SK-N-MC (cell line): ENCODE data around the gene FBXO10.
"Not testable (repeated sequence)": the region's sequence is repeated elsewhere in the genome, so short reads cannot be mapped to it uniquely, and the experiment has no call there.

Experiments used
- DNase-seq: peaks from one replicate; pipeline ENCODE4 v3.0.0-alpha.2; 2011; ENCODE audit warnings: low read depth, low spot score
- H3K27ac ChIP-seq: fragments of 200-600 bp; sonication (generic); 2 replicates; pipeline ENCODE4 v1.5.1; 2016; ENCODE audit warnings: mixed run types
- H3K36me3 ChIP-seq: fragments of 200-600 bp; sonication (generic); 2 replicates; pipeline ENCODE4 v1.6.1; 2017; ENCODE audit warnings: antibody characterized with exemption, low read length, mixed read lengths; ENCODE audit not compliant: insufficient read depth
- H3K4me3 ChIP-seq: fragments of 200-600 bp; sonication (generic); 2 replicates; pipeline ENCODE4 v1.5.1; 2016
- H3K9ac ChIP-seq: fragments of 200-600 bp; sonication (generic); 2 replicates; pipeline ENCODE4 v1.8.0; 2017; ENCODE audit warnings: mixed run types, mixed read lengths; ENCODE audit not compliant: insufficient read length
- H3K9me3 ChIP-seq: fragments of 200-600 bp; sonication (generic); 2 replicates; pipeline ENCODE4 v1.6.1; 2017; ENCODE audit warnings: low read depth, mild to moderate bottlenecking, antibody characterized with exemption, low read length, moderate library complexity, mixed read lengths
- EZH2 ChIP-seq: fragments of 200-600 bp; sonication (generic); IDR thresholded peaks from one replicate; pipeline ENCODE4 v1.6.1; 2017; ENCODE audit warnings: antibody characterized with exemption
- FOXP2 ChIP-seq: optimal IDR thresholded peaks from 2 replicates; pipeline ENCODE3; 2011; ENCODE audit warnings: mild to moderate bottlenecking, moderate library complexity; ENCODE audit not compliant: insufficient read depth; ENCODE audit errors: extremely low read length, control extremely low read depth
- POLR2AphosphoS5 ChIP-seq: IDR thresholded peaks from 2 replicates; pipeline ENCODE4 v1.6.1; 2012; ENCODE audit warnings: mild to moderate bottlenecking, low read depth, low read length, borderline replicate concordance

The FBXO10 gene

DNA sequence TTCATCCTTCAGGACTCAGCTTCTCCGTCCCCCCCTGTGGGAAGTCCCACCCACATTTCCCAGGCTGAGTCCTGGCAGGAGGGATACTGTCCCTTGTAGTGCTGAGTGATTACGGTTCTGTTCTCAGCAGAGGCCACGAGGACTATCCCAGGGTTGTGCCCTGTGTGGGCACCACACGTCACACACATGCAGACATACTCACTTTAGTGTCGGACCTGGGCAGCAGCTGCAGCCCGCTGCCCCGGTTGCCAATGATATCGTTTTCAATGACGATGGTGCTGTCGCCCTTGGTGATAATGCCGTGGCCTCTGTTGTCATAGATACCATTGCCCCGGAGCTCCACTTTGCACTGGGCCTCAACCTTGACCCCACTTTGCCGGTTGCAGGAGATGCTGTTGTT is 58.3 kb downstream of the FBXO10 start:
- no peak overlapping the region for H3K27ac ChIP-seq
- TF ChIP-seq EZH2: no peak
- TF ChIP-seq FOXP2: no peak
- TF ChIP-seq POLR2AphosphoS5: no peak
- peaks cover 12% of the 10 kb centered on the region; the same call in 1 of the 2 replicates for H3K36me3 ChIP-seq
- DNase-seq: no peak
- H3K9ac ChIP-seq: no peak overlapping the region
- H3K4me3 ChIP-seq: no peak overlapping the region
- H3K9me3 ChIP-seq: no peaks in the 10 kb centered on the region

DNA sequence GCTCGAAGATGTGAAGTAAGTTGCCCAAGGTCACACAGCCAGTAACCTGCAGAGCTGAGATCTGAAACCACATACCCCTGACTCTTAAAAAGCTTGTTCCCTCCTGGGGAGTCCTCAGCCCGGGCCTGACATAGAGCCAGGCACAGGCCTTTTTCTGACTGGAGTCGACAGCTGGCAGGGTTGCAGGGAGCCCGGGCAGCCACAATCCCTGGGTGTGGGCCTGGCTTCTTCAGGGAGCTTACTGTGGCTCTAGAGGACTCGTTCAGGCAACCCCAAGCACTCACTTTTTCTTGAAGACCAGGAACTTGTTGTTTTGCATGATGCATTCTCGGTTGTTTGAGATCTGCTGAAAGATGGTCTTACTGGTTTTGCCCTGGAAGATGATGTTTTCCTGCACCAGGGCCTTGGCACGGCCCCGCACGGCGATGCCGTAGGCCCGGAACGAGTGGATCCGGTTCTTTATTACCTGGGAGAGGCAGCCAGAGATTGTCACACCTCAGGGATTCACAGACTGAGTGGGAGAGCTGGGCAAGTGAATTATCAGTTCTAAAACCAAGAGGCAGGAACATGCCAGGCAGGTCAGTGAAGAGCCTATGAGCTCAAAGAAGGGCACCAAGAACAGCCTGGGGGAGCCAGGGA is 60.4 kb downstream of the FBXO10 start:
- Histone ChIP-seq H3K9ac (no peak overlapping the region), H3K27ac (no peak overlapping the region), H3K9me3 (no peaks in the 10 kb centered on the region), H3K4me3 (no peak overlapping the region), H3K36me3 (peaks cover 5% of the 10 kb centered on the region; the same call in 1 of the 2 replicates)
- no peak for TF ChIP-seq POLR2AphosphoS5
- no peak for TF ChIP-seq FOXP2
- no peak for TF ChIP-seq EZH2
- DNase-seq: no peak

DNA sequence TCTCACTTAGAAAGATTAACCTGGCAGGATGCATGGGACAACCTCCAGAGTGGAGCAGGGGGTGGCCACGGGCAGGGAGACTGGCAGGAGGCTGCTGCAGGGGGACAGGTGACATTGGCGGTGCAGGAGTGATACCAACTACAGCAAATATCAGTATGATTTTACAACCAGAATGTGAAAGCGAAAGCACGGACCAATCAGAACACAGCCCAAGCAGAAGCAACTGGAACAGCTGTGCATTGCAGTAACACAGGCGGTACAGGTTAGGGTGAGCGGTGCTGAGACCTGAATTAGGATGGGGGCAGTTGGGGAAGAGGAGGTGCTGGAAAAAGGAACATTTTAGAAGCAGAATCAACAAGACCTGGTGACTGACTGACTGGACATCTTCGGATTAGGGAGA is 61.2 kb downstream of the FBXO10 start:
- H3K36me3 ChIP-seq: peaks cover 2% of the 10 kb centered on the region; the same call in 1 of the 2 replicates
- DNase-seq: no peak
- no peaks in the 10 kb centered on the region for H3K9me3 ChIP-seq
- H3K27ac ChIP-seq: no peak overlapping the region
- H3K9ac ChIP-seq: no peak overlapping the region
- no peak overlapping the region for H3K4me3 ChIP-seq
- TF ChIP-seq EZH2 (no peak), FOXP2 (no peak), POLR2AphosphoS5 (no peak)

DNA sequence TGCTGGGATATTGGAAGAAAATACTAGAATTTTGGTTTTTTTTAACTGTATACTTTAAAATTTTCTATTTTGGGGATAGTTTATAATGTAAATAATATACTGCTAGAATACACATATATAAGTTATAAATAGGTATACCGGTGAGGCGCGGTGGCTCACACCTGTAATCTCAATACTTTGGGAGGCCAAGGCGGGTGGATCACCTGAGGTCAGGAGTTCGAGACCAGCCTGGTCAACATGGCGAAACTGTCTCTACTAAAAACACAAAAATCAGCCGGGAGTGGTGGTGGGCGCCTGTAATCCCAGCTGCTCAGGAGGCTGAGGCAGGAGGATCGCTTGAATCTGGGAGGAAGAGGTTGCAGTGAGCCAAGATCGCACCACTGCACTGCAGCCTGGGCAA is 61.8 kb downstream of the FBXO10 start:
- not testable (repeated sequence) for DNase-seq, H3K9me3 ChIP-seq, H3K9ac ChIP-seq, H3K4me3 ChIP-seq, H3K27ac ChIP-seq, H3K36me3 ChIP-seq

DNA sequence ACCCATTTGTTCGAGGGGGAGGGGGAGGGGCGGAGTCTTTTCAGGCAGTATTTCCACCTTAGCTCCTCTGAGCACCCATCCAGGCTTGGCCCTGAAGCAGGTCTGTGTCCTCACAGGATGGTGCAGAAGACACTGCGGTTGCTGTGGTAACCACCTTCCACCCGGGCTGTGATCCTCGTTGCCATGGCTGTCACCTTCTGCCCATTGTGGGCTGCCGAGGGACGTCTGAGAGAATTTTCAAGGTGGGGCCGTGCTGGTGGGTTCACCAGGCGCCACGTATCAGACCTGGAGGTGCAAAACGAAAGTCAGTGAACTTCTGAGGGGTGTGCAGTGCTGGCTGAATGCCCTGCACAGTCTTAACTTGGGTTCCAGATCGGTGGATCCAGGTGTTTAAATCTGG is 63.7 kb downstream of the FBXO10 start:
- no peaks in the 10 kb centered on the region for H3K9me3 ChIP-seq
- DNase-seq: no peak
- no peak overlapping the region for H3K27ac ChIP-seq
- no peak for TF ChIP-seq POLR2AphosphoS5
- no peak overlapping the region for H3K4me3 ChIP-seq
- H3K9ac ChIP-seq: no peak overlapping the region
- H3K36me3 ChIP-seq: peaks cover 2% of the 10 kb centered on the region; the same call in 1 of the 2 replicates

DNA sequence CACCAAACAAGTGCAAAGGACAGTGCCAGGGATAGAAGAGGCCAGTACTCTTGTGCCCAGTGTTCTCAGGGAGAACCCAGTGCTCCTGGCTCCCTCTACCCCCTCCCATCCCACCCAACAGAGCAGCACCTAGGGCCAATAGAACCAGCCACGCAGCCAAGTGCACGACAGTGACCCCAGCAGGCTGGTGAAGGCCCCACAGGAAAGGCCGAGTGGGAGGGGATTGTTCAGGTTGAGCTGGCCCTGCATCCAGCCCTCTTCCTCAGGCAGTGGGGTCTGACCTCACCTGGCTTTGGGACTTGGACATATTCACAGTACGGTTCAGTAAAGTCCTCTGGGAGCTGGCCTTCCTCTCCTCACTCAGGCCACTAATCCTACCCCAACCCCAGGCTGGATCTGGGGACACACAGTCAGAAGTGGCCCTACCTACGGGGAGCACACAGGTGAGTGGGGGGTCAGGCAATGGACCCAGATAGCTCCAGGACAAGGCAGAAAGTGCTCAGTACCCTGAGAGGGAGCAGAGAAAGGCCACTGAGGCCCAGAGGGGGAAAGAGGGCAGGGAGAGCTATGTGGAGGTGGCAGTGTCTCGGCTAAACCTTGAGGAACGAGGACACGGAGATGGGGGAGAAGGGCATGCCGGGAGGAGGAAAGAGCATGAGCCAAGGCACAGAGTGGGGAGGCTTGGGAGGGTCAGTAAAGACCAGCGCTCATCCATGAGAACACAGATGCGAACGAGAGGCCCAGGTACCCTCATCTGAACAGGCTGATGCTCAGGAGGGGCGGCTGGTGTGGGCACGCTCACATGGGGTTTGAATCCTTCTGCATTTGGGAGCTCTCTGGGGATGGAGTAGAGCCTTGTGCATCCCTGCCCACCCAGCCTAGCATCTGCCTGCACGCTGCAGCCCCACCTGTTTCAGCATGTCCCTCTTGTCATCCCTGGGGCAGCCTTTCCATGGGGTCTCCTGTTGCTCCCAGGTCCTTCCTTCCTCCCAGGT is 64.9 kb downstream of the FBXO10 start:
- no peak overlapping the region; the same call in 1 of the 2 replicates for H3K27ac ChIP-seq
- no peak for DNase-seq
- H3K9ac ChIP-seq: no peak overlapping the region
- no peak overlapping the region for H3K4me3 ChIP-seq
- TF ChIP-seq EZH2 (no peak), FOXP2 (no peak), POLR2AphosphoS5 (no peak; the same call in 1 of the 2 replicates)
- no peaks in the 10 kb centered on the region for H3K9me3 ChIP-seq
- peaks cover 5% of the 10 kb centered on the region; the same call in 1 of the 2 replicates for H3K36me3 ChIP-seq

DNA sequence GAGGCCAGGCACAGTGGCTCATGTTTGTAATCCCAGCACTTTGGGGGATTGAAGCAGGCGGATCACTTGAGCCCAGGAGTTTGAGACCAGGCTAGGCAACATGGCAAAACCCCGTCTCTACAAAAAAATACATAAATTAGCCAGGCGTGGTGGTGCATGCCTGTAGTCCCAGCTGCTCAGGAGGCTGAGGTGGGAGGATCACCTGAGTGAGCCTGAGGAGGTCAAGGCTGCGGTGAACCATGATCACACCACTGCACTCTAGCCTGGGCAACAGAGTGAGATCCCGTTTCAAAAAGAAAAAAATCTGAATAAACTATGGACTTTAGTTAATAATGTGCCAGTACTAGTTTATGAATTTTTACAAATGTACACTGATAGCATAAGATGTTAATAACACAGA is 66.1 kb downstream of the FBXO10 start:
- H3K4me3 ChIP-seq, H3K9me3 ChIP-seq, H3K27ac ChIP-seq, DNase-seq, H3K9ac ChIP-seq: not testable (repeated sequence)
- H3K36me3 ChIP-seq: peaks cover 10% of the 10 kb centered on the region; the same call in 1 of the 2 replicates

DNA sequence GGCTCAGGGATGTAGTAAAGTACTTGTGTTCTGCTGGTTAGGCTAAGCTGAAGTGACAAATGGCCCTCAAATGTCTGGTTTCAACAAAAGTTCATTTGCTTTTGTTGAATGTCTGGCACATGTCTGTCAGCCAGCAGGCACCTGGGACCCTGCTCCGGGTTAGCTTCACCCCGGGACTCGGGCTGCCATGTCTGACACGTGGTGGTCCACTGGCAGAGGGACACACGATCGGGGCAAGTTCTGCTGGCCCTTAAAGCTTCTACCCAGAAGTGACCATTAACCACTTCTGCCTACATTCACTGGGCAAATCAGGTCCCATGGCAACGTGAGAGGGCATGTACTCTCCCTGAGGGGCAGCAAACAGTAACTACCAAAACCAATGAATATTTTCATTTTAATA is 66.6 kb downstream of the FBXO10 start:
- Histone ChIP-seq H3K9ac (no peak overlapping the region), H3K27ac (no peak overlapping the region), H3K36me3 (peaks cover 13% of the 10 kb centered on the region; the same call in 1 of the 2 replicates), H3K4me3 (no peak overlapping the region), H3K9me3 (no peaks in the 10 kb centered on the region)
- TF ChIP-seq POLR2AphosphoS5 (no peak), FOXP2 (no peak), EZH2 (no peak)
- no peak for DNase-seq
